ENCODE data around the gene HHATL. TPM values are rescaled to one million over a fixed set of nuclear protein-coding genes. Genes with fewer than 3 reads are reported as not detected.

The HHATL gene
- total and polyA plus RNA-seq, 10 donors = 0.13 to 0.42 TPM; not detected in 8

- Histone ChIP-seq H3K4me3 (no peak overlapping the region), H3K4me1 (no peaks in the 10 kb centered on the region), H3K9me3 (peaks cover 0 to 31% (median 26%) of the 10 kb centered on the region in 8 donors), H3K27ac (no peak overlapping the region), H3K27me3 (replicated peaks in 1 of 7) (no peaks in the 10 kb centered on the region), H3K36me3 (no peaks in the 10 kb centered on the region)
- WGBS, 5 donors = 58 to 77% (median 69%) methylated on average over 3 of the region's 3 CpGs
- DNase-seq = no peak
- no peak for TF ChIP-seq CTCF (IDR thresholded peaks at IDR 0.05 in 8 of 11, conservative IDR thresholded peaks at IDR 0.05 in 3 of 11)
- intact Hi-C loops (cut with DNase I; ENCODE audit: low total_unique reads) = no loop called here
Measured at GRCh38 chr3:42674146-42674545, 28.5 kb downstream of the HHATL start.

- TF ChIP-seq POLR2AphosphoS5 (IDR thresholded peaks at IDR 0.05) (no peak), POLR2A (IDR thresholded peaks at IDR 0.05) (no peak), CTCF (IDR thresholded peaks at IDR 0.05 in 8 of 11, conservative IDR thresholded peaks at IDR 0.05 in 3 of 11) (no peak)
- DNase-seq = peak; percentile 35
- H3K36me3 ChIP-seq = no peaks in the 10 kb centered on the region
Measured at GRCh38 chr3:42673082-42673481, 29.5 kb downstream of the HHATL start.

GRCh38 chr3:42672515-42672914 is 30.1 kb downstream of the HHATL start:
- H3K4me3 ChIP-seq = no peak overlapping the region
- intact Hi-C loops (cut with DNase I; ENCODE audit: low total_unique reads) = no loop called here
- H3K27ac ChIP-seq = peak overlapping the region in 3 of 8 donors; percentile 28 to 63 (median 28)
- H3K4me1 ChIP-seq = no peaks in the 10 kb centered on the region
- DNase-seq = no peak
- peaks cover 0 to 20% (median 14%) of the 10 kb centered on the region in 8 donors for H3K9me3 ChIP-seq
- 14 to 42% (median 31%) methylated on average over 1 of the region's 1 CpG for WGBS, 5 donors
- no peaks in the 10 kb centered on the region for H3K36me3 ChIP-seq
- TF ChIP-seq POLR2AphosphoS5 (IDR thresholded peaks at IDR 0.05) (no peak), POLR2A (IDR thresholded peaks at IDR 0.05) (no peak), CTCF (IDR thresholded peaks at IDR 0.05 in 8 of 11, conservative IDR thresholded peaks at IDR 0.05 in 3 of 11) (no peak)
- H3K27me3 ChIP-seq (replicated peaks in 1 of 7) = peaks cover 0 to 4% (median 0%) of the 10 kb centered on the region in 7 donors

More at GRCh38 chr3:42673082-42673481, 29.5 kb downstream of the HHATL start:
- peaks cover 0 to 26% (median 20%) of the 10 kb centered on the region in 8 donors for H3K9me3 ChIP-seq
- no peak overlapping the region for H3K4me3 ChIP-seq
- peak overlapping the region in 2 of 8 donors; percentile 28 to 63 for H3K27ac ChIP-seq
- intact Hi-C loops (cut with DNase I; ENCODE audit: low total_unique reads) = no loop called here
- no peaks in the 10 kb centered on the region for H3K4me1 ChIP-seq
- peaks cover 0 to 4% (median 0%) of the 10 kb centered on the region in 7 donors for H3K27me3 ChIP-seq (replicated peaks in 1 of 7)

GRCh38 chr3:42670670-42671069 is 31.9 kb downstream of the HHATL start:
- no peak overlapping the region for H3K4me3 ChIP-seq
- 79 to 96% (median 93%) methylated on average over 1 of the region's 1 CpG for WGBS, 5 donors
- peaks cover 0 to 2% (median under 1%) of the 10 kb centered on the region in 8 donors for H3K9me3 ChIP-seq
- DNase-seq = no peak
- no peaks in the 10 kb centered on the region for H3K36me3 ChIP-seq
- intact Hi-C loops (cut with DNase I; ENCODE audit: low total_unique reads) = no loop called here
- no peak overlapping the region for H3K27ac ChIP-seq
- peaks cover 0 to 4% (median 0%) of the 10 kb centered on the region in 7 donors for H3K27me3 ChIP-seq (replicated peaks in 1 of 7)
- no peak for TF ChIP-seq POLR2A (IDR thresholded peaks at IDR 0.05)
- no peak for TF ChIP-seq POLR2AphosphoS5 (IDR thresholded peaks at IDR 0.05)
- no peak for TF ChIP-seq CTCF (IDR thresholded peaks at IDR 0.05 in 8 of 11, conservative IDR thresholded peaks at IDR 0.05 in 3 of 11)
- H3K4me1 ChIP-seq = no peaks in the 10 kb centered on the region
